Vagina (tissue), 2 donors: ENCODE data around the gene STX1B. TPM values are rescaled to one million over a fixed set of nuclear protein-coding genes. Genes with fewer than 3 reads are reported as not detected.
A peak's percentile ranks its signal among the peaks of the same experiment; 100 is the strongest.

Experiments
- DNase-seq, 2 donors: peaks; one replicate each; pipeline ENCODE4 v3.0.0-alpha.2; 2017; ENCODE audit errors: extremely low spot score in 2 of 2
- H3K27ac ChIP-seq: fragments of 200-600 bp; sonication (generic); one replicate; pipeline ENCODE4 v1.5.1; 2019
- H3K27me3 ChIP-seq: fragments of 200-600 bp; sonication (generic); one replicate; pipeline ENCODE4 v1.5.1; 2019
- H3K36me3 ChIP-seq, 2 donors: fragments of 200-600 bp; sonication (generic); one replicate each; pipeline ENCODE4 v1.5.1; 2017 to 2019
- H3K4me1 ChIP-seq: fragments of 200-600 bp; sonication (generic); one replicate; pipeline ENCODE4 v1.5.1; 2019
- H3K4me3 ChIP-seq, 2 donors: fragments of 200-600 bp; sonication (generic); 1 replicate in 1 of 2; 2 replicates in 1 of 2; pipeline ENCODE4 v1.5.1; 2016 to 2019
- H3K9me3 ChIP-seq: fragments of 200-600 bp; sonication (generic); one replicate; pipeline ENCODE4 v1.5.1; 2019
- CTCF ChIP-seq, 3 experiments: fragments of 450-650 bp in 2 of 3; fragments of 200-600 bp in 1 of 3; sonication (generic) in 1 of 3; IDR thresholded peaks; one replicate each; pipeline ENCODE4 v1.5.1; 2017 to 2019; ENCODE audit warnings: antibody characterized with exemption in 3 of 3, mild to moderate bottlenecking in 2 of 3, moderate library complexity in 2 of 3
- POLR2A ChIP-seq, 2 donors: fragments of 450-650 bp; IDR thresholded peaks; one replicate each; pipeline ENCODE4 v1.6.1; 2017; ENCODE audit warnings: antibody characterized with exemption in 2 of 2, mild to moderate bottlenecking in 2 of 2, moderate library complexity in 2 of 2
- POLR2AphosphoS5 ChIP-seq, 2 donors: sonication (generic); formaldehyde crosslinking; IDR thresholded peaks; one replicate each; pipeline ENCODE4 v1.9.0; 2017; ENCODE audit warnings: antibody characterized with exemption in 2 of 2, mild to moderate bottlenecking in 2 of 2, low read depth in 1 of 2; ENCODE audit not compliant: insufficient read depth in 1 of 2
- intact Hi-C: fragments of 100-400 bp; cut with DNase I; formaldehyde crosslinking; loops from one replicate; pipeline ENCODE4 v1.15.1; 2023
- total RNA-seq: library from RNA; depleted of rRNA; stranded (reverse); fragments of >200 nt; gene quantifications from one replicate; pipeline ENCODE4 v1.2.3, GENCODE V29; 2016

Gene STX1B
- total RNA-seq, 1 donor from 2014 or later: 4.7 TPM

GRCh38 chr16:30982548-30983288 lies 27.7 kb downstream of the STX1B start:
- H3K27ac ChIP-seq: no peak overlapping the region
- peaks cover 13% of the 10 kb centered on the region for H3K4me1 ChIP-seq
- intact Hi-C loops: loop anchor here (5.0 to 10.0 kb wide), 2 partner anchors 92 to 885 kb away; partner anchors contain the start of genes ZNF646 and ZNF668
- TF ChIP-seq POLR2AphosphoS5 (IDR thresholded peaks at IDR 0.05; ENCODE audit: insufficient read depth in 1 of 2, low read depth in 1 of 2) (no peak), CTCF (IDR thresholded peaks at IDR 0.05) (no peak), POLR2A (IDR thresholded peaks at IDR 0.05) (no peak)
- no peak overlapping the region for H3K4me3 ChIP-seq
- H3K27me3 ChIP-seq: no peaks in the 10 kb centered on the region
- no peaks in the 10 kb centered on the region for H3K9me3 ChIP-seq
- H3K36me3 ChIP-seq: peaks cover 0 to 46% of the 10 kb centered on the region in 2 donors
- peak in 1 of 2 donors; percentile 85 for DNase-seq

GRCh38 chr16:30980959-30981358 lies 29.5 kb downstream of the STX1B start:
- no peak overlapping the region for H3K4me3 ChIP-seq
- H3K4me1 ChIP-seq: peaks cover 10% of the 10 kb centered on the region
- no peak for DNase-seq
- no peaks in the 10 kb centered on the region for H3K27me3 ChIP-seq
- no peaks in the 10 kb centered on the region for H3K9me3 ChIP-seq
- no peak for TF ChIP-seq POLR2AphosphoS5 (IDR thresholded peaks at IDR 0.05; ENCODE audit: insufficient read depth in 1 of 2, low read depth in 1 of 2)
- TF ChIP-seq POLR2A (IDR thresholded peaks at IDR 0.05): no peak
- intact Hi-C loops: loop anchor here (5.0 to 10.0 kb wide), 2 partner anchors 94 to 886 kb away; partner anchors contain the start of genes ZNF646 and ZNF668
- H3K27ac ChIP-seq: no peak overlapping the region
- peaks cover 0 to 60% of the 10 kb centered on the region in 2 donors for H3K36me3 ChIP-seq

- DNase-seq: no peak
- peaks cover 5% of the 10 kb centered on the region for H3K4me1 ChIP-seq
- TF ChIP-seq POLR2A (IDR thresholded peaks at IDR 0.05) (no peak), POLR2AphosphoS5 (IDR thresholded peaks at IDR 0.05; ENCODE audit: insufficient read depth in 1 of 2, low read depth in 1 of 2) (no peak), CTCF (IDR thresholded peaks at IDR 0.05) (no peak)
- H3K27me3 ChIP-seq: no peaks in the 10 kb centered on the region
- no peaks in the 10 kb centered on the region for H3K9me3 ChIP-seq
- H3K27ac ChIP-seq: no peak overlapping the region
- intact Hi-C loops: loop anchor here (5.0 to 10.0 kb wide), 2 partner anchors 94 to 887 kb away; partner anchors contain the start of genes ZNF646 and ZNF668
- H3K4me3 ChIP-seq: no peak overlapping the region
- peaks cover 0 to 66% of the 10 kb centered on the region in 2 donors for H3K36me3 ChIP-seq
Measured at GRCh38 chr16:30980434-30980833, 30.0 kb downstream of the STX1B start.

- DNase-seq: no peak
- Histone ChIP-seq H3K9me3 (no peaks in the 10 kb centered on the region), H3K27me3 (no peaks in the 10 kb centered on the region), H3K4me3 (no peak overlapping the region), H3K4me1 (peaks cover under 1% of the 10 kb centered on the region), H3K36me3 (peaks cover 0 to 68% of the 10 kb centered on the region in 2 donors), H3K27ac (no peak overlapping the region)
- no peak for TF ChIP-seq POLR2A (IDR thresholded peaks at IDR 0.05)
- TF ChIP-seq POLR2AphosphoS5 (IDR thresholded peaks at IDR 0.05; ENCODE audit: insufficient read depth in 1 of 2, low read depth in 1 of 2): no peak
- no peak for TF ChIP-seq CTCF (IDR thresholded peaks at IDR 0.05)
- intact Hi-C loops: loop anchor here (5.0 to 10.0 kb wide), 2 partner anchors 95 to 887 kb away; partner anchors contain the start of genes ZNF646 and ZNF668
Measured at GRCh38 chr16:30980023-30980371, 30.4 kb downstream of the STX1B start.

- intact Hi-C loops: loop anchor here (5.0 to 10.0 kb wide), 2 partner anchors 95 to 888 kb away; partner anchors contain the start of genes ZNF646 and ZNF668
- Histone ChIP-seq H3K27ac (no peak overlapping the region), H3K36me3 (peaks cover 0 to 73% of the 10 kb centered on the region in 2 donors), H3K4me1 (no peaks in the 10 kb centered on the region), H3K27me3 (no peaks in the 10 kb centered on the region), H3K4me3 (no peak overlapping the region), H3K9me3 (no peaks in the 10 kb centered on the region)
- TF ChIP-seq CTCF (IDR thresholded peaks at IDR 0.05): no peak
- TF ChIP-seq POLR2AphosphoS5 (IDR thresholded peaks at IDR 0.05; ENCODE audit: insufficient read depth in 1 of 2, low read depth in 1 of 2): no peak
- TF ChIP-seq POLR2A (IDR thresholded peaks at IDR 0.05): no peak
- no peak for DNase-seq
Measured at GRCh38 chr16:30979170-30980022, 31.0 kb downstream of the STX1B start.
